ENCODE measurements around the gene GAK.

The GAK gene

GRCh38 chr4:845233-845835, 86.8 kb downstream of the GAK start:
- DNase-seq, result no peak

GRCh38 chr4:844752-845232, 87.3 kb downstream of the GAK start:
- DNase-seq, result no peak

- DNase-seq, result no peak
These were observed 92.3 kb downstream of the GAK start for GRCh38 chr4:839675-840443.

- DNase-seq, result no peak
These were observed 94.3 kb downstream of the GAK start for GRCh38 chr4:837772-838171.

- no peak for DNase-seq
These were observed 95.3 kb downstream of the GAK start for GRCh38 chr4:836750-837301.

GRCh38 chr4:836003-836511, 96.1 kb downstream of the GAK start:
- no peak for DNase-seq

- no peak for DNase-seq
These were observed 96.7 kb downstream of the GAK start for GRCh38 chr4:835148-836002.

- no peak for DNase-seq
These were observed 97.6 kb downstream of the GAK start for GRCh38 chr4:834368-835147.

- DNase-seq, result no peak
These were observed 98.3 kb downstream of the GAK start for GRCh38 chr4:833731-834367.

- no peak for DNase-seq
These were observed 99.0 kb downstream of the GAK start for GRCh38 chr4:833156-833555.

- DNase-seq, result no peak
These were observed 99.6 kb downstream of the GAK start for GRCh38 chr4:832536-832935.

GRCh38 chr4:832108-832507, 100.0 kb downstream of the GAK start:
- no peak for DNase-seq

- no peak for DNase-seq
These were observed 100.7 kb downstream of the GAK start for GRCh38 chr4:831483-831805.

- DNase-seq, result no peak
These were observed 101.3 kb downstream of the GAK start for GRCh38 chr4:830601-831482.

- DNase-seq, result no peak
These were observed 102.1 kb downstream of the GAK start for GRCh38 chr4:829761-830600.

- DNase-seq, result no peak
These were observed 102.8 kb downstream of the GAK start for GRCh38 chr4:829291-829690.

GRCh38 chr4:828641-829271, 103.4 kb downstream of the GAK start:
- DNase-seq, result no peak

GRCh38 chr4:827209-828081, 104.7 kb downstream of the GAK start:
- DNase-seq, result no peak
